Measurements from ENCODE around the gene HSDL1. TPM values are rescaled to one million over a fixed set of nuclear protein-coding genes. Genes with fewer than 3 reads are reported as not detected.
A peak's percentile ranks its signal among the peaks of the same experiment; 100 is the strongest.

The HSDL1 gene
- total and polyA plus RNA-seq, 2 donors (not counting 1 experiment from before 2014, with no cell fraction given) = 12.4 to 30.8 TPM

- Histone ChIP-seq H3K4me3 (ENCODE audit: control extremely low read depth in 1 of 5, extremely low read depth in 1 of 5, insufficient read depth in 1 of 5, low read depth in 2 of 5, low read length in 4 of 5) (no peak overlapping the region), H3K4me2 (replicated peaks; ENCODE audit: low read depth, low read length, poor library complexity, severe bottlenecking) (peak overlapping the region; percentile 26), H3K9ac (ENCODE audit: low read length) (no peak overlapping the region), H2AFZ (ENCODE audit: insufficient read depth, low read depth, low read length, poor library complexity, severe bottlenecking) (no peak overlapping the region), H3K27me3 (replicated peaks in 1 of 4; ENCODE audit: control extremely low read depth in 1 of 4, control insufficient read depth in 3 of 4, insufficient read depth in 4 of 4, low read length in 3 of 4) (no peaks in the 10 kb centered on the region), H3K4me1 (ENCODE audit: control insufficient read depth in 2 of 2, insufficient read depth in 2 of 2, low read length in 2 of 2) (peaks cover 28 to 40% of the 10 kb centered on the region in 2 donors), H3K79me2 (ENCODE audit: control insufficient read depth, insufficient read depth, low read length) (peaks cover 16% of the 10 kb centered on the region), H3K9me3 (ENCODE audit: control extremely low read depth in 1 of 3, control insufficient read depth in 2 of 3, insufficient read depth in 1 of 3, low read length in 2 of 3) (no peaks in the 10 kb centered on the region), H3K36me3 (replicated peaks in 1 of 2; ENCODE audit: control extremely low read depth in 1 of 2, control insufficient read depth in 1 of 2, extremely low read depth in 1 of 2, insufficient read depth in 2 of 2, low read length in 1 of 2) (peaks cover 0 to 66% of the 10 kb centered on the region in 2 experiments), H4K20me1 (ENCODE audit: control insufficient read depth, insufficient read depth, low read length, poor library complexity, severe bottlenecking) (peaks cover 70% of the 10 kb centered on the region), H3K27ac (ENCODE audit: low read length in 2 of 2) (no peak overlapping the region)
- intact Hi-C loops (cut with micrococcal nuclease) = loop anchor here (5.0 to 10.0 kb wide), 2 partner anchors 57 to 420 kb away; partner anchors contain the start of gene MEAK7
- Mint-ChIP-seq H3K4me1 (peaks cover 41% of the 10 kb centered on the region), H3K27ac (no peak overlapping the region), H3K4me3 (no peak overlapping the region), H3K27me3 (no peaks in the 10 kb centered on the region), H3K9me3 (ENCODE audit: insufficient read depth) (no peaks in the 10 kb centered on the region)
- DNase-seq (no peak), ATAC-seq (ENCODE audit: low read depth) (no peak)
- TF ChIP-seq EZH2 (IDR thresholded peaks at IDR 0.05; ENCODE audit: borderline replicate concordance, insufficient read depth, low read depth, low read length, poor library complexity, severe bottlenecking) = no peak
- POLR2A ChIA-PET = interaction anchor here (1.1 kb wide), 1 partner anchor 32 kb away, joined by 5 read pairs; the partner anchor contains the start of gene MBTPS1
- CTCF ChIA-PET = interaction anchor here (1.0 to 6.1 kb wide), 9 partner anchors 12 to 121 kb away, joined by 3 to 60 read pairs (median 7); partner anchors contain the start of genes MBTPS1 and TAF1C
- 91% methylated on average over 2 of the region's 8 CpGs for WGBS (ENCODE audit: insufficient coverage)
Measured at GRCh38 chr16:84085271-84085667, 59.7 kb downstream of the HSDL1 start.

GRCh38 chr16:84084570-84085270 lies 60.3 kb downstream of the HSDL1 start:
- POLR2A ChIA-PET = interaction anchor here (1.1 kb wide), 1 partner anchor 32 kb away, joined by 5 read pairs; the partner anchor contains the start of gene MBTPS1
- no peak overlapping the region for H3K27ac Mint-ChIP-seq
- H3K4me3 ChIP-seq (ENCODE audit: control extremely low read depth in 1 of 5, extremely low read depth in 1 of 5, insufficient read depth in 1 of 5, low read depth in 2 of 5, low read length in 4 of 5) = no peak overlapping the region

More at GRCh38 chr16:84084570-84085270, 60.3 kb downstream of the HSDL1 start:
- no peak overlapping the region for H3K4me3 Mint-ChIP-seq
- Histone ChIP-seq H3K27ac (ENCODE audit: low read length in 2 of 2) (no peak overlapping the region), H3K36me3 (replicated peaks in 1 of 2; ENCODE audit: control extremely low read depth in 1 of 2, control insufficient read depth in 1 of 2, extremely low read depth in 1 of 2, insufficient read depth in 2 of 2, low read length in 1 of 2) (peaks cover 0 to 66% of the 10 kb centered on the region in 2 experiments), H3K27me3 (replicated peaks in 1 of 4; ENCODE audit: control extremely low read depth in 1 of 4, control insufficient read depth in 3 of 4, insufficient read depth in 4 of 4, low read length in 3 of 4) (no peaks in the 10 kb centered on the region), H3K9me3 (ENCODE audit: control extremely low read depth in 1 of 3, control insufficient read depth in 2 of 3, insufficient read depth in 1 of 3, low read length in 2 of 3) (no peaks in the 10 kb centered on the region), H3K9ac (ENCODE audit: low read length) (no peak overlapping the region), H3K4me2 (replicated peaks; ENCODE audit: low read depth, low read length, poor library complexity, severe bottlenecking) (peak overlapping the region; percentile 26), H3K79me2 (ENCODE audit: control insufficient read depth, insufficient read depth, low read length) (peaks cover 20% of the 10 kb centered on the region), H4K20me1 (ENCODE audit: control insufficient read depth, insufficient read depth, low read length, poor library complexity, severe bottlenecking) (peaks cover 74% of the 10 kb centered on the region), H3K4me1 (ENCODE audit: control insufficient read depth in 2 of 2, insufficient read depth in 2 of 2, low read length in 2 of 2) (peaks cover 28 to 40% of the 10 kb centered on the region in 2 donors), H2AFZ (ENCODE audit: insufficient read depth, low read depth, low read length, poor library complexity, severe bottlenecking) (no peak overlapping the region)
- DNase-seq (peak; percentile 75), ATAC-seq (ENCODE audit: low read depth) (peak; percentile 71)
- 67% methylated on average over 10 of the region's 11 CpGs for WGBS (ENCODE audit: insufficient coverage)
- no peaks in the 10 kb centered on the region for H3K27me3 Mint-ChIP-seq
- CTCF ChIA-PET = interaction anchor here (0.6 to 6.1 kb wide), 11 partner anchors 13 to 670 kb away, joined by 3 to 60 read pairs (median 4); partner anchors contain the start of genes MBTPS1 and TAF1C
- H3K4me1 Mint-ChIP-seq = peaks cover 41% of the 10 kb centered on the region
- TF ChIP-seq CTCF (IDR thresholded peaks at IDR 0.05) = peak; percentile 77
- TF ChIP-seq EZH2 (IDR thresholded peaks at IDR 0.05; ENCODE audit: borderline replicate concordance, insufficient read depth, low read depth, low read length, poor library complexity, severe bottlenecking) = no peak
- intact Hi-C loops (cut with micrococcal nuclease) = loop anchor here (1.0 to 10.0 kb wide), 4 partner anchors 58 to 420 kb away; partner anchors contain the start of genes MEAK7 and TAF1C
- no peaks in the 10 kb centered on the region for H3K9me3 Mint-ChIP-seq (ENCODE audit: insufficient read depth)

Measured in B cell (primary cell).